IMR-90 (cell line): Measurements from ENCODE around the gene KLF16. TPM values are rescaled to one million over a fixed set of nuclear protein-coding genes. Genes with fewer than 3 reads are reported as not detected.

Experiments used
- ATAC-seq: fragments of 200-7000 bp; cut with Tn5 transposase; 2 replicates; pipeline ENCODE4 v1.9.1; 2020; ENCODE audit warnings: low read depth, mild to moderate bottlenecking, moderate library complexity
- BruUV-seq: library from RNA; stranded (reverse); fragments of 400-500 nt; replicated peaks from 2 replicates; lab custom pipeline; 2021; lab: Mats Ljungman, UMichigan
- CTCF ChIA-PET: fragments of 300-600 bp; formaldehyde crosslinking; extraction: SDS; loops from one replicate; lab custom pipeline; 2021; ENCODE audit warnings: antibody characterized with exemption; lab: Yijun Ruan, JAX
- POLR2A ChIA-PET: fragments of 300-600 bp; sonication (Branson Sonifier 250); formaldehyde crosslinking; loops from one replicate; lab custom pipeline; 2022; ENCODE audit warnings: antibody characterized with exemption; ENCODE audit not compliant: unreplicated experiment; lab: Charles Lee
- DNase-seq: peaks from one replicate; pipeline ENCODE4 v3.0.0; 2013
- H2AFZ ChIP-seq: replicated peaks from 2 replicates; pipeline ENCODE3; 2013; ENCODE audit warnings: low read length, mild to moderate bottlenecking; ENCODE audit not compliant: poor library complexity
- H2AK5ac ChIP-seq: 2 replicates; pipeline ENCODE4 v1.6.1; 2013; ENCODE audit warnings: low read depth, low read length, inconsistent platforms
- H2AK9ac ChIP-seq: replicated peaks from 2 replicates; pipeline ENCODE3; 2013; ENCODE audit warnings: mild to moderate bottlenecking, low read depth, low read length, moderate library complexity; ENCODE audit not compliant: poor library complexity
- H2BK120ac ChIP-seq: 2 replicates; pipeline ENCODE4 v1.6.1; 2013; ENCODE audit warnings: low read depth, low read length, inconsistent platforms
- H2BK15ac ChIP-seq: 3 replicates; pipeline ENCODE4 v1.6.1; 2013; ENCODE audit warnings: low read depth, low read length, inconsistent platforms
- H2BK20ac ChIP-seq: 2 replicates; pipeline ENCODE4 v1.6.1; 2013; ENCODE audit warnings: low read depth, mild to moderate bottlenecking, inconsistent platforms, low read length, moderate library complexity
- H2BK5ac ChIP-seq: 2 replicates; pipeline ENCODE4 v1.6.1; 2013; ENCODE audit warnings: mild to moderate bottlenecking, low read depth, low read length, inconsistent platforms; ENCODE audit not compliant: poor library complexity, severe bottlenecking
- H3K14ac ChIP-seq: replicated peaks from 2 replicates; pipeline ENCODE4 v1.6.1; 2013; ENCODE audit warnings: low read depth, low read length, inconsistent platforms
- H3K18ac ChIP-seq: 2 replicates; pipeline ENCODE4 v1.6.1; 2013; ENCODE audit warnings: low read depth, low read length, control low read depth
- H3K23ac ChIP-seq: 2 replicates; pipeline ENCODE4 v1.6.1; 2013; ENCODE audit warnings: low read depth, low read length, inconsistent platforms
- H3K27ac ChIP-seq: 2 replicates; pipeline ENCODE4 v1.5.1; 2013; ENCODE audit warnings: mild to moderate bottlenecking, control low read depth, low read length; ENCODE audit not compliant: insufficient read depth
- H3K27me3 ChIP-seq: 2 replicates; pipeline ENCODE4 v1.6.1; 2013; ENCODE audit warnings: low read length; ENCODE audit not compliant: control insufficient read depth, insufficient read depth
- H3K36me3 ChIP-seq: 2 replicates; pipeline ENCODE4 v1.6.1; 2013; ENCODE audit warnings: low read length, mixed read lengths; ENCODE audit not compliant: control insufficient read depth, insufficient read depth
- H3K4ac ChIP-seq: 2 replicates; pipeline ENCODE4 v1.6.1; 2013; ENCODE audit warnings: low read depth, low read length, inconsistent platforms
- H3K4me1 ChIP-seq: 2 replicates; pipeline ENCODE4 v1.6.1; 2013; ENCODE audit warnings: low read length, mixed read lengths; ENCODE audit not compliant: control insufficient read depth, insufficient read depth
- H3K4me2 ChIP-seq: 2 replicates; pipeline ENCODE4 v1.6.1; 2013; ENCODE audit warnings: low read depth, mild to moderate bottlenecking, control low read depth, low read length, moderate library complexity
- H3K4me3 ChIP-seq: 2 replicates; pipeline ENCODE4 v1.5.1; 2013; ENCODE audit warnings: low read depth, mild to moderate bottlenecking, control low read depth, low read length, moderate library complexity; ENCODE audit not compliant: insufficient read depth
- H3K56ac ChIP-seq: 2 replicates; pipeline ENCODE4 v1.6.1; 2013; ENCODE audit warnings: low read length, inconsistent platforms; ENCODE audit not compliant: insufficient read depth; ENCODE audit errors: extremely low read depth
- H3K79me1 ChIP-seq, 2 experiments: 2 replicates each; pipeline ENCODE4 v1.6.1; 2013; ENCODE audit warnings: low read length in 2 of 2, inconsistent platforms in 1 of 2, low read depth in 1 of 2
- H3K9ac ChIP-seq: 2 replicates; pipeline ENCODE4 v1.6.1; 2013; ENCODE audit warnings: low read depth, low read length, control low read depth
- H3K9me1 ChIP-seq: 2 replicates; pipeline ENCODE4 v1.6.1; 2013; ENCODE audit warnings: low read length, inconsistent platforms; ENCODE audit not compliant: insufficient read depth
- H3K9me3 ChIP-seq: 2 replicates; pipeline ENCODE4 v1.6.1; 2013; ENCODE audit warnings: low read length; ENCODE audit not compliant: control insufficient read depth, insufficient read depth
- H4K20me1 ChIP-seq: 2 replicates; pipeline ENCODE4 v1.6.1; 2013; ENCODE audit warnings: low read length, inconsistent platforms; ENCODE audit not compliant: insufficient read depth
- H4K5ac ChIP-seq: 2 replicates; pipeline ENCODE4 v1.6.1; 2013; ENCODE audit warnings: mild to moderate bottlenecking, low read depth, low read length, control low read depth
- H4K8ac ChIP-seq, 2 experiments: 2 replicates each; pipeline ENCODE4 v1.6.1; 2013; ENCODE audit warnings: low read depth in 2 of 2, low read length in 2 of 2, control low read depth in 1 of 2, inconsistent platforms in 1 of 2
- H4K91ac ChIP-seq: 2 replicates; pipeline ENCODE4 v1.6.1; 2013; ENCODE audit warnings: low read depth, low read length, inconsistent platforms; ENCODE audit not compliant: insufficient read depth
- BHLHE40 ChIP-seq: fragments of 150-350 bp; IDR thresholded peaks from 2 replicates; pipeline ENCODE4 v1.6.1; 2016; ENCODE audit warnings: mild to moderate bottlenecking, low read depth, low read length
- CEBPB ChIP-seq: IDR thresholded peaks from 2 replicates; pipeline ENCODE4 v1.6.1; 2012; ENCODE audit warnings: low read depth, low read length, improper control_type of control experiment
- CHD1 ChIP-seq: IDR thresholded peaks from 2 replicates; pipeline ENCODE4 v1.6.1; 2012; ENCODE audit warnings: low read depth, low read length, improper control_type of control experiment
- FOS ChIP-seq: fragments of 150-350 bp; IDR thresholded peaks from 2 replicates; pipeline ENCODE4 v1.6.1; 2016; ENCODE audit warnings: low read depth, low read length
- MAFK ChIP-seq: IDR thresholded peaks from 2 replicates; pipeline ENCODE4 v1.6.1; 2012; ENCODE audit warnings: low read depth, low read length, improper control_type of control experiment
- POLR2A ChIP-seq: IDR thresholded peaks from 2 replicates; pipeline ENCODE4 v1.6.1; 2012; ENCODE audit warnings: mild to moderate bottlenecking, low read depth, low read length
- RAD21 ChIP-seq: IDR thresholded peaks from 2 replicates; pipeline ENCODE4 v1.6.1; 2012; ENCODE audit warnings: low read length, improper control_type of control experiment
- RCOR1 ChIP-seq: IDR thresholded peaks from 2 replicates; pipeline ENCODE4 v1.6.1; 2012; ENCODE audit warnings: mild to moderate bottlenecking, low read length, improper control_type of control experiment; ENCODE audit not compliant: insufficient replicate concordance
- RFX5 ChIP-seq: IDR thresholded peaks from 2 replicates; pipeline ENCODE4 v1.8.0; 2012; ENCODE audit warnings: low read depth, mild to moderate bottlenecking, low read length, moderate library complexity
- WGBS, 2 experiments: methylation state at CpG; one replicate each; pipeline versions ENCODE4 v1.1.5 to v1.1.7; 2013; ENCODE audit warnings: missing lambda C conversion rate in 2 of 2; ENCODE audit not compliant: insufficient read length in 1 of 2; ENCODE audit errors: extremely low coverage in 2 of 2; 5-methylcytosine and 5-hydroxymethylcytosine counted together
- dilution Hi-C: fragments of 300-500 bp; cut with HindIII; formaldehyde crosslinking; loops from one replicate; pipeline ENCODE4 v1.14.3; 2018; ENCODE audit warnings: low sequenced_read_pairs; ENCODE audit not compliant: unreplicated experiment
- in situ Hi-C: fragments of 300-500 bp; cut with MboI; formaldehyde crosslinking; loops from 3 replicates; pipeline ENCODE4 v1.14.3; 2019; ENCODE audit warnings: low sequenced_read_pairs, inconsistent platforms, mixed read lengths
- intact Hi-C: fragments of 100-400 bp; cut with micrococcal nuclease; formaldehyde crosslinking; loops from 2 replicates; pipeline ENCODE4 v1.10.0; 2022
- polyA plus RNA-seq, 3 experiments: library from polyadenylated mRNA; depleted of rRNA; stranded (reverse); fragments of >200 nt; gene quantifications; 2 replicates each; pipeline ENCODE4 v1.2.3, GENCODE V29; 2012; ENCODE audit warnings: low replicate concordance in 1 of 3
- total RNA-seq: library from RNA; depleted of rRNA; stranded (reverse); fragments of >200 nt; gene quantifications from 2 replicates; pipeline ENCODE4 v1.2.3, GENCODE V29; 2012
- TF ChIP-seq, protein P1 (sequence below): fragments of 150-350 bp; IDR thresholded peaks from 2 replicates; pipeline ENCODE4 v1.6.1; 2016; ENCODE audit warnings: low read depth, mild to moderate bottlenecking, low read length, moderate library complexity, borderline replicate concordance
- TF ChIP-seq, protein P2 (sequence below): conservative IDR thresholded peaks from 2 replicates; pipeline ENCODE4 v1.5.1; 2012; ENCODE audit warnings: mild to moderate bottlenecking, low read depth, low read length, improper control_type of control experiment

KLF16 gene
- total and polyA plus RNA-seq, 2 of the 4 experiments (the other 2 are of a cell fraction): 0.90 to 13.1 TPM

DNA sequence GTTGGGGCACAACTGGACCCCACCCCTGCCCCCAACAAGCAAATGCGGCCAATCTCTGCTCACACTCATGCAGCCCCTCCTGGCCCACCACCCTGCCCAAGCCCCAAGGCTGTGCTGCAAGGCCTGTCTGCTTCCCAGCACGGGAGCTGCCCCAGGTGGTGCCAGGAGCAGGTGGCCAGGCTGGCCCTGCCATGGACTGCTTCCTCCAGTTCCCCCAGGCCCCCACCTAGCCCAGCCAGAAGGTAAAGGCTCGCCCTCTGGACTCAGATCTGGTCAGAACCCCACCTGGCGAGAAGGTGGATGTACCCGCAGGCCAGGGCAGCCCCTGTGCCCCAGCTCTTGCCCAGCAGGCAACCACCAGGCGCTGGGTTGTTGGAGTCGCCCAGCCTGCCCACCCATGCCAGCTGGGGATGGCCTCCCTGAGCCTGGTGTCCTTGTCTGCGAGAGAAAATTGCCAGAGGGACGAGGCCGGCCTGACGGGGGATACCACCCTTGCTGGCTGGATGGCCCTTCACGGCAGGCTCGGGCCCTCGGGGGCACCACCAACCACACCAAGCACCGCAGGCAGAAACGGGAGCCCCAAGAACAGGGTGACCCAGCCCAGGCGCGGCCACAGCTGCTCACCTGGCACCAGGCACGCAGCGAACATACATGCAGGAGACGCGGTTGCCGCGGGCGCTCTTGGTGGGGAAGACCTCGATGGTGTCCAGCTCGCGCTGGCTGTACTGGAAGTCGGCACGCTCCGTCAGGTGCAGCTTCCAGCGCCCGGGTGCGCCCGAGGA, 17.4 kb upstream of the KLF16 start:
- no peak overlapping the region for H3K9ac ChIP-seq
- no peaks in the 10 kb centered on the region for H3K27me3 ChIP-seq
- no peak overlapping the region for H2BK20ac ChIP-seq
- dilution Hi-C loops (no loop called here), in situ Hi-C loops (no loop called here), intact Hi-C loops (no loop called here)
- no peak overlapping the region for H3K27ac ChIP-seq
- H3K56ac ChIP-seq: no peak overlapping the region
- TF ChIP-seq RCOR1: no peak
- no peak for TF ChIP-seq POLR2A
- no peak for TF ChIP-seq RAD21
- TF ChIP-seq RFX5: no peak
- TF ChIP-seq CHD1: no peak
- no peak for TF ChIP-seq CEBPB
- TF ChIP-seq MAFK: no peak
- TF ChIP-seq, protein P1, sequence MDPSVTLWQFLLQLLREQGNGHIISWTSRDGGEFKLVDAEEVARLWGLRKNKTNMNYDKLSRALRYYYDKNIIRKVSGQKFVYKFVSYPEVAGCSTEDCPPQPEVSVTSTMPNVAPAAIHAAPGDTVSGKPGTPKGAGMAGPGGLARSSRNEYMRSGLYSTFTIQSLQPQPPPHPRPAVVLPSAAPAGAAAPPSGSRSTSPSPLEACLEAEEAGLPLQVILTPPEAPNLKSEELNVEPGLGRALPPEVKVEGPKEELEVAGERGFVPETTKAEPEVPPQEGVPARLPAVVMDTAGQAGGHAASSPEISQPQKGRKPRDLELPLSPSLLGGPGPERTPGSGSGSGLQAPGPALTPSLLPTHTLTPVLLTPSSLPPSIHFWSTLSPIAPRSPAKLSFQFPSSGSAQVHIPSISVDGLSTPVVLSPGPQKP: no peak
- TF ChIP-seq, protein P2, sequence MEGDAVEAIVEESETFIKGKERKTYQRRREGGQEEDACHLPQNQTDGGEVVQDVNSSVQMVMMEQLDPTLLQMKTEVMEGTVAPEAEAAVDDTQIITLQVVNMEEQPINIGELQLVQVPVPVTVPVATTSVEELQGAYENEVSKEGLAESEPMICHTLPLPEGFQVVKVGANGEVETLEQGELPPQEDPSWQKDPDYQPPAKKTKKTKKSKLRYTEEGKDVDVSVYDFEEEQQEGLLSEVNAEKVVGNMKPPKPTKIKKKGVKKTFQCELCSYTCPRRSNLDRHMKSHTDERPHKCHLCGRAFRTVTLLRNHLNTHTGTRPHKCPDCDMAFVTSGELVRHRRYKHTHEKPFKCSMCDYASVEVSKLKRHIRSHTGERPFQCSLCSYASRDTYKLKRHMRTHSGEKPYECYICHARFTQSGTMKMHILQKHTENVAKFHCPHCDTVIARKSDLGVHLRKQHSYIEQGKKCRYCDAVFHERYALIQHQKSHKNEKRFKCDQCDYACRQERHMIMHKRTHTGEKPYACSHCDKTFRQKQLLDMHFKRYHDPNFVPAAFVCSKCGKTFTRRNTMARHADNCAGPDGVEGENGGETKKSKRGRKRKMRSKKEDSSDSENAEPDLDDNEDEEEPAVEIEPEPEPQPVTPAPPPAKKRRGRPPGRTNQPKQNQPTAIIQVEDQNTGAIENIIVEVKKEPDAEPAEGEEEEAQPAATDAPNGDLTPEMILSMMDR: no peak
- no peak for TF ChIP-seq BHLHE40
- no peak for TF ChIP-seq FOS
- peaks cover 8 to 50% of the 10 kb centered on the region in 2 experiments for H3K79me1 ChIP-seq
- no peak overlapping the region for H4K8ac ChIP-seq
- no TSS peak for BruUV-seq
- no peak overlapping the region for H3K18ac ChIP-seq
- no peak overlapping the region for H2BK5ac ChIP-seq
- no peaks in the 10 kb centered on the region for H3K9me3 ChIP-seq
- ATAC-seq: no peak
- no peak overlapping the region for H3K23ac ChIP-seq
- CTCF ChIA-PET: no interaction called here
- H3K4me2 ChIP-seq: no peak overlapping the region
- peaks cover 18% of the 10 kb centered on the region for H3K9me1 ChIP-seq
- H3K4me1 ChIP-seq: peaks cover 30% of the 10 kb centered on the region
- H2BK120ac ChIP-seq: no peak overlapping the region
- H2AK9ac ChIP-seq: no peak overlapping the region
- H4K5ac ChIP-seq: no peak overlapping the region
- 96% methylated on average over 4 of the region's 35 CpGs; no CpG with 5 or more reads in 1 of the 2 experiments for WGBS, 2 experiments
- no peak overlapping the region for H4K91ac ChIP-seq
- peaks cover 12% of the 10 kb centered on the region; the same call in 1 of the 2 replicates for H3K36me3 ChIP-seq
- H2AK5ac ChIP-seq: no peak overlapping the region
- no peak overlapping the region for H3K14ac ChIP-seq
- no peak overlapping the region for H3K4me3 ChIP-seq
- no peak overlapping the region for H2BK15ac ChIP-seq
- H3K4ac ChIP-seq: no peak overlapping the region
- H2AFZ ChIP-seq: no peak overlapping the region
- H4K20me1 ChIP-seq: peaks cover 51% of the 10 kb centered on the region
- no peak for DNase-seq
- POLR2A ChIA-PET: no interaction called here
